ENCODE measurements around the gene HSPBP1.
"Not testable (repeated sequence)": the region's sequence is repeated elsewhere in the genome, so short reads cannot be mapped to it uniquely, and the experiment has no call there.

Gene HSPBP1

DNA sequence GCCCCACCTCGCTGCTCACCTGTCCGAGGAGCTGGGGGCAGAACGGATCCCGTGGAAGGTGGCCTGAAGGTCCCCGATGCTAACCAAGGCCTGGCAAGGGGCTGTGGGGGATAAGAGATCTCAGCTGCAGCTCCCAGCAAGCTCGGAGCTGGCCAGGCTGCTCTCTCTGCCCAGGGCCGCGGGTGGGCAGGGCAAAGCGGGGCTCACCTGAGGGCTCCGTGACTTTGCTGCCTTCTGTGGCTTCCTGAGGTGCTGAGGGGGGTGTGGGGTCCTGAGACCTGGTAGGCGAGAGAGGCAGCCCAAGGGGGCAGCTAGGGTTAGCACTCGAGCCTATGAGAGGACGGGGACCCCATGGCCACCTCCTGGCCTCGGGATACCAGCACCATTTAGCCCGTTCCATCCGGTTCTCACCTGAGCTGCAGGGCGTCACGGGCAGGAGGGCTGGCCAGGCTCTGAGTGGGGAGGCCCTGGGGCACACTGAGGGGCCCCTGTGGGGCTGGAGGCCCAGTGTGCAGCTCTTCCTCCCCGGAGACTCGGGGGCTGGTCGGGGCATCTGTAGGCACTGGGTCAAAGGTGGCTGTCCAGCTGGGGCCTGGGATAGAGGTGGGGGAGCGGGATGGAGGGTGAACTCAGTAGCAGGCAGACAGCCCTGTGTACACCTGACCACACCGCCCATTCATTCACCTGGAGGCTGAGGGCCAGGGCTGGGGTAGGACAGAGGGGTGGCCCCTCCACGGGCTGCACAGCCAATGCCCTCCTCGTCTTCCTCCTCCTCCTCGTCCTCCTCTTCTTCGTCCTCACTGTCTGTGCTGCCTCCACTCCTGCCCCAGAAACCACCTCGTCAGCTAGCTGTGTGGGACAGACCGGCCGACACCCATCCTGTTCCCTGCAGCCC lies 48.3 kb downstream of the HSPBP1 start:
- FAIRE-seq: no peak

GRCh38 chr19:55230780-55231179 lies 49.1 kb downstream of the HSPBP1 start:
- FAIRE-seq: no peak

GRCh38 chr19:55230329-55230728 lies 49.6 kb downstream of the HSPBP1 start:
- no peak for FAIRE-seq

- FAIRE-seq: no peak
Measured at GRCh38 chr19:55229789-55230182, 50.1 kb downstream of the HSPBP1 start.

DNA sequence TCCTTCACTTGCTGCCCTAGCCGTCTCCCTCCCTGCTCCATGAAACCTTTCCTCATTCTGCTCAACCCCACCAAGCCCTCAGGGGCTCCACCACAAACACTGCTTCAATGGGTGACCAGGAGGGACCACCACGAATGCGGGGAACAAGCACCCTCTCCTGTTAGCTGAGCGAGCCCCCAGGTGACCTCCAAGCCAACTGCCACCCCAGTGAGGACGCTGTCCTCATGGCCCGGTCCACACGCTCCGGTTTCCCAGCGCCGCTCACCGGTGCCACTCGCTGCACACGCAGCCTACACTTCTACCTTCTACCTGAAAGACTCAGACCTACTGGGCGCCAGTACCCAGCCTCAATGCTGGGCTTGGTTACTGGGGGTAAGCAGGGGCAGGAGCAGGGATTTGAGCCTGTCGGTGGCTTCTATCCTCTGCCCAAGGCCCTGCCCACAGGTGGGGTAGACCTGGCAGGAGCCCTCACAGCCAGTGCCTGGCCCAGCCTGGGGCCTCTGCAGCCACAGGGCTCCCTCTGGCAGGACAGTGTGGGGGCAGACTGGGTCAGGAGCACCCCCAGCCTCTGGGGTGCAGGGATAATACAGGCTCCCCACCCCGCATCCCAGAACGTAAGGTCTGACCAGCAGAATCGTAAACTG lies 50.6 kb downstream of the HSPBP1 start:
- FAIRE-seq: no peak

DNA sequence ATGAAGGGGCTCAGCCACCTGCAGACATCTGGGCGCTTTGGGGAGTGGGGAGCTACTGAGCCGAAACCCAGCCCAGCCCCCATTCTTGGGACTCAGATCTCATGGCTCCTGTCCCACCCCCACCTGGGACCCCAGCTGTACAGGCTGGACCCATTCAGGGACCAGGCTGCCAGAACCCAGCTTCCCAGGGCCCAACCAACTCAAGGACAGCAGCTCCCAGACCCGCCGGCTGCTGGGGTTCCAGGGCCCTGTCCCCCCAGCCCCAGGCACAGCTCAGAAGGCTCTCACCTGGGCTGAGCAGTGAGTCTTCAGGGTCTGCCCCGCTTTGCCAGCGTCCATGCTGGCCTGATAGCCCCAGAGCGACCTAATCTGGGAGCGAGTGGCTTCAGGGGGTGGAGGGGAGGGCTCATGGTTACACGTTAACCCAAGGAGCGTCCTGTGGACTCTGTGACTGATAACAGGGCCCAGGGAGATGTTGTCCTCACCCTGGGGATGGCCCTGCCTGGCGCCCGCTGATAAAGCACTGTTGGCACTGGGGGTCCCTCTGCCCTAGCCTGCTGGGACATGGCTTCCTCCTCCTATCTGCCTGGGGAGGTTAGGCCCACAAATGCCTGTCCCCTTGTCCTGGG lies 51.4 kb downstream of the HSPBP1 start, which contains the start of gene TMEM86B:
TMEM86B (minus strand) TSS at position 361 of the 629 bp plus-strand sequence; CDS start at position 339, 22 bp downstream.
- FAIRE-seq: no peak

GRCh38 chr19:55228015-55228391 lies 51.9 kb downstream of the HSPBP1 start:
- FAIRE-seq: no peak

GRCh38 chr19:55227241-55228014 lies 52.5 kb downstream of the HSPBP1 start:
- FAIRE-seq: no peak

- FAIRE-seq: no peak
Measured at GRCh38 chr19:55226788-55227187, 53.1 kb downstream of the HSPBP1 start.

GRCh38 chr19:55226273-55226672 lies 53.6 kb downstream of the HSPBP1 start:
- no peak for FAIRE-seq

- no peak for FAIRE-seq
Measured at GRCh38 chr19:55225415-55225958, 54.4 kb downstream of the HSPBP1 start.

GRCh38 chr19:55224679-55225414 lies 55.1 kb downstream of the HSPBP1 start:
- not testable (repeated sequence) for FAIRE-seq

DNA sequence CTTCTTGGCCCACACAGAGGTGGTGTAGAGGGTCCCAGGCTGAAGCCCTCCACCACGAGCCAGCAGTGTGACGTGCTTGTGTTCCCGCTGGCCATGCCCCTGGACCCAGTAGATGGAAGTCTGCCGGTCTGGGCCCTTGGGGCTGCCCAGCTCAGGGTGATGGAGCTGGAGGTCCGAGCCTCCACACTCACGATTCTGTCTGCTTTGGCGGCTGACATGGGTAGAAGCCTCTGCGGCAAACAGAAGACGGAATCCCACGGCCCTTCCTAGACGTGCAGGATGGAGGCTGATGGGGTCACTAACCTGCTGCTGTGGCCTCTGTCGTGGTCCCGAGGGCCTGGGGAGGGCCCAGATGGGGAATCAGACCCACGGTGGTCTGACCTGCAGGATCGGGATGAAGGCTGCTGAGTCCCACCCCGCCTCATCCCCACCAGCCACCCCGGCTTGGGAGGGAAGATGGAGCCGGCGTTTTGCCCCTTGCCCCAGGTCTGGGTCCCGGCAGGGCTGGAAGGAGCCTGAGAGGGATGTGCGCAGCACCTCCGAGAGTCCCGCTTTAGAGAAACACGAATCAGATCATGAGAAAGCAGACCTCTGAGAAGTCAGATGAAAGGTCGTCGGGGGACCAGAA lies 55.8 kb downstream of the HSPBP1 start:
- FAIRE-seq: no peak

- FAIRE-seq: no peak
Measured at GRCh38 chr19:55223291-55224037, 56.4 kb downstream of the HSPBP1 start.

DNA sequence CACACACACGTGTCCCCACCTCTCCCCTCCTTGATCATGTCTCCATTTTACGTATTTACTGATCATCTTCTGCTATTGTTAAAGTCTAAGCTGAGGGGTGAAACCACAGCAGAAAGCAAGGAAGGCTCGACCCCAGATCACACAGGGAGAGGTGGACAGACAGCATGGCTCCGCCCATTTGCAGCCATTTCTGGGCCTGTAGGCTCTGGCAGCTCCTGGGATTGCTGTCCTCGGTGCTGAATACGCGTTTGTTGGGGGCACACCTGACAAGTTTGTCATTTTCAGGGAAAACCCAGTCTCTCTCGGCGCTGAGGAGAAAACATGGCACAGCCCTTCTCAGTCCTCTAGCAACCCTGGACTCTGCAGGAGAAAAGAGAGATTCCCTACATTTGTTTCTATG lies 59.4 kb downstream of the HSPBP1 start:
- no peak for FAIRE-seq

- FAIRE-seq: peak; percentile 91
Measured at GRCh38 chr19:55216461-55217198, 63.3 kb downstream of the HSPBP1 start.

DNA sequence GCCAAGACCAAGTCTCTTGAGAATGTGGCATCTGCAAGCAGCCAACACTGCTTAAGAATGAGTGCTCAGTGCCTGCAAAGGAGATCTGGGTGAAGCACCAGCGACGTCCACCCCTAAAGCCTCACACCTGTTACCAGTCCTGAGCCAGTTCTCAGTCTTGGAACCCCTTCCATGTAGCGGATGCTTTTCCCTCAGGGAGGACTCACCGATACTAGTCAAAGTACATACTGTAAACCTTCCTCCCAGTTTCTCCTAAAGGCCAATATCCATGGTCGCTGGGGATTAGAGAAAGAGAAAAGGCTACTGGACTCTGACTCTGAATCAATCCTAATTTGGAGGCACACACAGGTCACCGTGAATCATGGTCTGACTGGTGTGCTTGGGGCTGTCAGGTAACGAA lies 66.4 kb downstream of the HSPBP1 start:
- no peak for FAIRE-seq

GRCh38 chr19:55212447-55212846 lies 67.5 kb downstream of the HSPBP1 start:
- FAIRE-seq: peak; percentile 91
